Neural cell (in vitro differentiated cells): ENCODE data around the gene KRTAP10-1. TPM values are rescaled to one million over a fixed set of nuclear protein-coding genes. Genes with fewer than 3 reads are reported as not detected.

Experiments
- H2AFZ ChIP-seq: fragments of 200-600, 300-800 bp; sonication (generic), shearing (Covaris generic); 2 replicates; pipeline ENCODE4 v1.6.0; 2014; ENCODE audit warnings: low read depth, mild to moderate bottlenecking, antibody characterized with exemption, low read length, moderate library complexity
- H3F3A ChIP-seq: fragments of 200-600 bp; shearing (Covaris generic); 2 replicates; pipeline ENCODE4 v1.6.1; 2016; ENCODE audit warnings: mild to moderate bottlenecking, moderate library complexity, mixed read lengths, antibody characterized with exemption, low read length; ENCODE audit not compliant: insufficient read depth, poor library complexity, severe bottlenecking
- H3K27ac ChIP-seq: fragments of 200-600, 300-800 bp; sonication (generic), shearing (Covaris generic); 2 replicates; pipeline ENCODE4 v1.5.1; 2014; ENCODE audit warnings: mild to moderate bottlenecking, low read length, moderate library complexity
- H3K27me3 ChIP-seq: fragments of 300-800, 200-600 bp; sonication (generic), shearing (Covaris generic); 2 replicates; pipeline ENCODE4 v1.6.0; 2014; ENCODE audit warnings: mild to moderate bottlenecking, low read depth, low read length, moderate library complexity; ENCODE audit not compliant: insufficient read depth
- H3K36me3 ChIP-seq: fragments of 300-800, 200-600 bp; sonication (generic), shearing (Covaris generic); 2 replicates; pipeline ENCODE4 v1.5.1; 2014; ENCODE audit warnings: mild to moderate bottlenecking, antibody characterized with exemption, low read length, moderate library complexity; ENCODE audit not compliant: insufficient read depth
- H3K4me2 ChIP-seq: fragments of 300-800, 200-600 bp; sonication (generic), shearing (Covaris generic); 2 replicates; pipeline ENCODE4 v1.6.0; 2014; ENCODE audit warnings: mild to moderate bottlenecking, low read length
- H3K4me3 ChIP-seq: fragments of 300-800, 200-600 bp; sonication (generic), shearing (Covaris generic); 2 replicates; pipeline ENCODE4 v1.5.1; 2014; ENCODE audit warnings: mild to moderate bottlenecking, low read length, moderate library complexity
- H3K79me2 ChIP-seq: fragments of 200-600 bp; shearing (Covaris generic); replicated peaks from 2 replicates; pipeline ENCODE4 v1.6.0; 2014; ENCODE audit warnings: mild to moderate bottlenecking, low read length, moderate library complexity; ENCODE audit not compliant: insufficient read depth
- H3K9ac ChIP-seq: fragments of 300-800, 200-600 bp; sonication (generic), shearing (Covaris generic); 2 replicates; pipeline ENCODE4 v1.6.1; 2016; ENCODE audit warnings: mild to moderate bottlenecking, low read length, mixed read lengths
- H3K9me2 ChIP-seq: fragments of 200-600 bp; shearing (Covaris generic); 2 replicates; pipeline ENCODE4 v1.6.1; 2016; ENCODE audit warnings: mild to moderate bottlenecking, low read length, mixed read lengths; ENCODE audit not compliant: insufficient read depth
- H3K9me3 ChIP-seq: fragments of 200-600, 300-800 bp; sonication (generic), shearing (Covaris generic); 2 replicates; pipeline ENCODE4 v1.6.1; 2016; ENCODE audit warnings: mild to moderate bottlenecking, mixed run types, low read length, moderate library complexity, mixed read lengths
- H4K20me1 ChIP-seq: fragments of 200-600 bp; shearing (Covaris generic); 2 replicates; pipeline ENCODE4 v1.6.1; 2016; ENCODE audit warnings: mild to moderate bottlenecking, mixed run types; ENCODE audit not compliant: insufficient read depth
- EP300 ChIP-seq: fragments of 450-650 bp; conservative IDR thresholded peaks from 2 replicates; pipeline ENCODE4 v1.6.1; 2014; ENCODE audit warnings: antibody characterized with exemption, mild to moderate bottlenecking, moderate library complexity; ENCODE audit not compliant: poor library complexity, severe bottlenecking
- EZH2 ChIP-seq: fragments of 200-600, 300-800 bp; shearing (Covaris generic), sonication (generic); IDR thresholded peaks from 2 replicates; pipeline ENCODE4 v1.6.1; 2014; ENCODE audit warnings: antibody characterized with exemption, low read length, borderline replicate concordance, mild to moderate bottlenecking; ENCODE audit not compliant: insufficient read depth, poor library complexity, severe bottlenecking
- MXI1 ChIP-seq: fragments of 450-650 bp; conservative IDR thresholded peaks from 2 replicates; pipeline ENCODE4 v1.6.1; 2014; ENCODE audit warnings: antibody characterized with exemption, mild to moderate bottlenecking; ENCODE audit not compliant: poor library complexity, severe bottlenecking
- POLR2AphosphoS5 ChIP-seq: IDR thresholded peaks from 2 replicates; pipeline ENCODE4 v1.6.1; 2012
- RAD21 ChIP-seq: fragments of 450-650 bp; conservative IDR thresholded peaks from 2 replicates; pipeline ENCODE4 v1.6.1; 2014; ENCODE audit warnings: antibody characterized with exemption, mild to moderate bottlenecking, moderate library complexity
- SMC3 ChIP-seq: fragments of 450-650 bp; conservative IDR thresholded peaks from 2 replicates; pipeline ENCODE4 v1.6.1; 2014; ENCODE audit warnings: antibody characterized with exemption, mild to moderate bottlenecking, moderate library complexity; ENCODE audit not compliant: poor library complexity
- TAF1 ChIP-seq: IDR thresholded peaks from 2 replicates; pipeline ENCODE4 v1.6.1; 2012; ENCODE audit warnings: low read depth
- polyA plus RNA-seq: library from polyadenylated mRNA; depleted of rRNA; stranded (reverse); fragments of >200 nt; gene quantifications from 2 replicates; pipeline ENCODE4 v1.2.3, GENCODE V29; 2014
- TF ChIP-seq, protein P1 (sequence below): fragments of 450-650 bp; IDR thresholded peaks from 2 replicates; pipeline ENCODE4 v1.5.1; 2014; ENCODE audit warnings: antibody characterized with exemption, mild to moderate bottlenecking, moderate library complexity; ENCODE audit not compliant: poor library complexity, severe bottlenecking
- TF ChIP-seq, protein P2 (sequence below): IDR thresholded peaks from 2 replicates; pipeline ENCODE4 v1.6.1; 2012; ENCODE audit warnings: borderline replicate concordance

The KRTAP10-1 gene
- polyA plus RNA-seq, 1 donor from 2014 or later: not detected

DNA sequence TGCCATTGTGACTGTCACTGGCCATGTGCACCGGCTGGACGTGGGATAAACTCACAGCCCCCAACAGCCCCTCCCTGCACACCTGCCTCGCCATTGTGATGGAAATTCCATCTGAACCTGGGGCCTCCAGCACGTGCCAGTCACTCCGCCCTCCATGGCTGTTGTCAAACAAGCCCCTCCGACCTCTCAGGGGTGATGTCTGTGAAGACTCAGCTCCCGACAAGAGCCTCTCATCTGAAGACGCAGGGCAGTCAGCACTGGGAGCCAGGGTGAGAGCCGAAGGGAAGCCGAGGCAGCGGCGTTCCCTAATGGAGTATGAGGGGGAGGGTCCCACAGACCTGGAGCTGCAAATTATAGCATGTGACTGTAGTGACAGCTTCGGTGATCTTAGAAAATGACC lies 12.7 kb upstream of the KRTAP10-1 start:
- H3K4me3 ChIP-seq: no peak overlapping the region
- no peaks in the 10 kb centered on the region for H4K20me1 ChIP-seq
- H3K9me2 ChIP-seq: no peaks in the 10 kb centered on the region
- H2AFZ ChIP-seq: no peak overlapping the region
- no peak for TF ChIP-seq EP300
- TF ChIP-seq MXI1: no peak
- TF ChIP-seq, protein P1, sequence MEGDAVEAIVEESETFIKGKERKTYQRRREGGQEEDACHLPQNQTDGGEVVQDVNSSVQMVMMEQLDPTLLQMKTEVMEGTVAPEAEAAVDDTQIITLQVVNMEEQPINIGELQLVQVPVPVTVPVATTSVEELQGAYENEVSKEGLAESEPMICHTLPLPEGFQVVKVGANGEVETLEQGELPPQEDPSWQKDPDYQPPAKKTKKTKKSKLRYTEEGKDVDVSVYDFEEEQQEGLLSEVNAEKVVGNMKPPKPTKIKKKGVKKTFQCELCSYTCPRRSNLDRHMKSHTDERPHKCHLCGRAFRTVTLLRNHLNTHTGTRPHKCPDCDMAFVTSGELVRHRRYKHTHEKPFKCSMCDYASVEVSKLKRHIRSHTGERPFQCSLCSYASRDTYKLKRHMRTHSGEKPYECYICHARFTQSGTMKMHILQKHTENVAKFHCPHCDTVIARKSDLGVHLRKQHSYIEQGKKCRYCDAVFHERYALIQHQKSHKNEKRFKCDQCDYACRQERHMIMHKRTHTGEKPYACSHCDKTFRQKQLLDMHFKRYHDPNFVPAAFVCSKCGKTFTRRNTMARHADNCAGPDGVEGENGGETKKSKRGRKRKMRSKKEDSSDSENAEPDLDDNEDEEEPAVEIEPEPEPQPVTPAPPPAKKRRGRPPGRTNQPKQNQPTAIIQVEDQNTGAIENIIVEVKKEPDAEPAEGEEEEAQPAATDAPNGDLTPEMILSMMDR: no peak
- no peak for TF ChIP-seq EZH2
- TF ChIP-seq RAD21: no peak
- no peak for TF ChIP-seq POLR2AphosphoS5
- TF ChIP-seq SMC3: no peak
- no peak for TF ChIP-seq TAF1
- TF ChIP-seq, protein P2, sequence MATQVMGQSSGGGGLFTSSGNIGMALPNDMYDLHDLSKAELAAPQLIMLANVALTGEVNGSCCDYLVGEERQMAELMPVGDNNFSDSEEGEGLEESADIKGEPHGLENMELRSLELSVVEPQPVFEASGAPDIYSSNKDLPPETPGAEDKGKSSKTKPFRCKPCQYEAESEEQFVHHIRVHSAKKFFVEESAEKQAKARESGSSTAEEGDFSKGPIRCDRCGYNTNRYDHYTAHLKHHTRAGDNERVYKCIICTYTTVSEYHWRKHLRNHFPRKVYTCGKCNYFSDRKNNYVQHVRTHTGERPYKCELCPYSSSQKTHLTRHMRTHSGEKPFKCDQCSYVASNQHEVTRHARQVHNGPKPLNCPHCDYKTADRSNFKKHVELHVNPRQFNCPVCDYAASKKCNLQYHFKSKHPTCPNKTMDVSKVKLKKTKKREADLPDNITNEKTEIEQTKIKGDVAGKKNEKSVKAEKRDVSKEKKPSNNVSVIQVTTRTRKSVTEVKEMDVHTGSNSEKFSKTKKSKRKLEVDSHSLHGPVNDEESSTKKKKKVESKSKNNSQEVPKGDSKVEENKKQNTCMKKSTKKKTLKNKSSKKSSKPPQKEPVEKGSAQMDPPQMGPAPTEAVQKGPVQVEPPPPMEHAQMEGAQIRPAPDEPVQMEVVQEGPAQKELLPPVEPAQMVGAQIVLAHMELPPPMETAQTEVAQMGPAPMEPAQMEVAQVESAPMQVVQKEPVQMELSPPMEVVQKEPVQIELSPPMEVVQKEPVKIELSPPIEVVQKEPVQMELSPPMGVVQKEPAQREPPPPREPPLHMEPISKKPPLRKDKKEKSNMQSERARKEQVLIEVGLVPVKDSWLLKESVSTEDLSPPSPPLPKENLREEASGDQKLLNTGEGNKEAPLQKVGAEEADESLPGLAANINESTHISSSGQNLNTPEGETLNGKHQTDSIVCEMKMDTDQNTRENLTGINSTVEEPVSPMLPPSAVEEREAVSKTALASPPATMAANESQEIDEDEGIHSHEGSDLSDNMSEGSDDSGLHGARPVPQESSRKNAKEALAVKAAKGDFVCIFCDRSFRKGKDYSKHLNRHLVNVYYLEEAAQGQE: no peak
- H3K9ac ChIP-seq: no peak overlapping the region
- H3K27me3 ChIP-seq: no peaks in the 10 kb centered on the region
- no peak overlapping the region for H3K27ac ChIP-seq
- H3K79me2 ChIP-seq: no peaks in the 10 kb centered on the region
- H3K4me2 ChIP-seq: no peak overlapping the region
- no peaks in the 10 kb centered on the region for H3F3A ChIP-seq
- H3K36me3 ChIP-seq: no peaks in the 10 kb centered on the region
- H3K9me3 ChIP-seq: no peaks in the 10 kb centered on the region

DNA sequence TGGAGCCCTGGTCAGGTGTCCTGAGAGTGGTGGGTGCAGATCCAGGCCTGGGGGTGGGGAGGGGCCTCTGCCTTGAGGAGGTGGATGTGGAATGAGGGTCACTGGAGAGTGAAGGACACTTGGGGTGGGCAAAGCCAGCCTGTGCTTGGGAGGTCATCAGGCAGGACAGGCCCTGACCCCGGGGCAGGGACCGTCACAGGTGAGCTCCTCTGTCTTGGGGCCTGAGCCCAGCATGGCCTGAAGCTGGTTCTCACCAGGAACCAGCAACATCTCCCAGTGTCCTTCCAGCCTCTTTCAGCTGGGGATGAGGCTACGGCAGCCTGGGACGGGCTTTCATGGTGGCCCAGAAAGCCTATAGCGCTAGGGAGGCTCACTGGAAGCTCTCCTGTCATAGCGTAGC lies 12.1 kb upstream of the KRTAP10-1 start:
- H3K9me2 ChIP-seq: no peaks in the 10 kb centered on the region
- no peak overlapping the region for H3K4me3 ChIP-seq
- no peaks in the 10 kb centered on the region for H3K27me3 ChIP-seq
- no peaks in the 10 kb centered on the region for H3K79me2 ChIP-seq
- H3K4me2 ChIP-seq: no peak overlapping the region
- no peaks in the 10 kb centered on the region for H4K20me1 ChIP-seq
- no peaks in the 10 kb centered on the region for H3K36me3 ChIP-seq
- no peak overlapping the region for H3K27ac ChIP-seq
- no peaks in the 10 kb centered on the region for H3K9me3 ChIP-seq
- H3K9ac ChIP-seq: no peak overlapping the region
- no peaks in the 10 kb centered on the region for H3F3A ChIP-seq
- H2AFZ ChIP-seq: no peak overlapping the region
- TF ChIP-seq EP300 (no peak), RAD21 (no peak), POLR2AphosphoS5 (no peak), EZH2 (no peak), MXI1 (no peak), SMC3 (no peak), TAF1 (no peak)
- TF ChIP-seq, protein P1: no peak
- TF ChIP-seq, protein P2: no peak
